HG02938 (cell line): Measurements from ENCODE around the gene RXFP3.

Experiments
- ATAC-seq: cut with Tn5 transposase; IDR thresholded peaks from one replicate; pipeline ENCODE4 v1.9.1; 2021; ENCODE audit warnings: mild to moderate bottlenecking, moderate library complexity; ENCODE audit not compliant: unreplicated experiment

The RXFP3 gene

GRCh38 chr5:33976307-33976706 is 40.1 kb downstream of the RXFP3 start:
- no peak for ATAC-seq

- no peak for ATAC-seq
These were observed 42.1 kb downstream of the RXFP3 start for GRCh38 chr5:33978306-33978705.

GRCh38 chr5:33980030-33980429 is 43.8 kb downstream of the RXFP3 start:
- ATAC-seq, result no peak

GRCh38 chr5:33981408-33982162 is 45.4 kb downstream of the RXFP3 start:
- ATAC-seq, result no peak

- no peak for ATAC-seq
These were observed 48.0 kb downstream of the RXFP3 start for GRCh38 chr5:33984178-33984577.

GRCh38 chr5:33984671-33985124 is 48.5 kb downstream of the RXFP3 start, which contains the start of gene SLC45A2:
TSS of gene SLC45A2 (minus strand) at chr5:33984693. CDS start at chr5:33984583, 110 bp downstream.
- ATAC-seq, result no peak

GRCh38 chr5:33985447-33985846 is 49.3 kb downstream of the RXFP3 start:
- ATAC-seq, result no peak
